GM12878 (cell line): Measurements from ENCODE around the gene DNAAF8. TPM values are rescaled to one million over a fixed set of nuclear protein-coding genes. Genes with fewer than 3 reads are reported as not detected.

Experiments
- ATAC-seq: fragments of 200-7000 bp; cut with Tn5 transposase; 3 replicates; pipeline ENCODE4 v1.9.1; 2020; ENCODE audit warnings: mild to moderate bottlenecking, moderate library complexity
- BruUV-seq: library from RNA; stranded (reverse); fragments of 400-500 nt; replicated peaks from 2 replicates; lab custom pipeline; 2021; lab: Mats Ljungman, UMichigan
- CTCF ChIA-PET: fragments of 300-600 bp; sonication (Branson Sonifier 250); formaldehyde crosslinking; extraction: SDS; loops from one replicate; lab custom pipeline; 2021; ENCODE audit warnings: inconsistent platforms; lab: Yijun Ruan, JAX
- POLR2A ChIA-PET: fragments of 350-600 bp; formaldehyde crosslinking; extraction: SDS; loops from one replicate; lab custom pipeline; 2021; ENCODE audit warnings: inconsistent platforms; lab: Charles Lee
- RAD21 ChIA-PET: fragments of 300-600 bp; sonication (Branson Sonifier 250); formaldehyde crosslinking; loops from one replicate; lab custom pipeline; 2023; ENCODE audit warnings: antibody characterized with exemption; ENCODE audit not compliant: unreplicated experiment; lab: Charles Lee
- SMC1A ChIA-PET: fragments of 300-600 bp; sonication (Branson Sonifier 250); formaldehyde crosslinking; loops from one replicate; lab custom pipeline; 2023; ENCODE audit not compliant: unreplicated experiment, uncharacterized antibody; lab: Charles Lee
- DNase-seq: peaks from one replicate; pipeline ENCODE4 v3.0.0-alpha.2; 2011; ENCODE audit warnings: low read depth, low spot score
- FAIRE-seq: peaks from 3 replicates; lab custom pipeline; 2011; peaks lifted over from hg19 to GRCh38; lab: Jason Lieb, UNC
- H2AFZ ChIP-seq: 2 replicates; pipeline ENCODE4 v1.6.0; 2011; ENCODE audit warnings: low read depth, low read length, control low read depth; ENCODE audit not compliant: control insufficient read depth
- H3K27ac ChIP-seq: 2 replicates; pipeline ENCODE4 v1.5.1; 2011; ENCODE audit warnings: control low read depth; ENCODE audit not compliant: control insufficient read depth, insufficient read depth
- H3K27me3 ChIP-seq, 2 experiments: replicated peaks in 1 of 2; 2 replicates each; pipeline versions ENCODE4 v1.6.0 to v1.6.1; 2011; ENCODE audit warnings: low read length in 1 of 2; ENCODE audit not compliant: control insufficient read depth in 2 of 2, insufficient read depth in 2 of 2
- H3K36me3 ChIP-seq, 2 experiments: 2 replicates each; pipeline ENCODE4 v1.5.1; 2011; ENCODE audit warnings: low read length in 1 of 2; ENCODE audit not compliant: control insufficient read depth in 2 of 2, insufficient read depth in 2 of 2
- H3K4me1 ChIP-seq: 2 replicates; pipeline ENCODE4 v1.6.1; 2011; ENCODE audit warnings: mild to moderate bottlenecking, low read length, moderate library complexity, mixed read lengths; ENCODE audit not compliant: control insufficient read depth, insufficient read depth
- H3K4me2 ChIP-seq: 2 replicates; pipeline ENCODE4 v1.6.0; 2011; ENCODE audit warnings: control low read depth; ENCODE audit not compliant: control insufficient read depth, insufficient read depth
- H3K4me3 ChIP-seq: fragments of 200-600 bp; sonication (generic); 2 replicates; pipeline ENCODE4 v1.5.1; 2016
- H3K79me2 ChIP-seq: 2 replicates; pipeline ENCODE4 v1.6.0; 2011; ENCODE audit warnings: low read length; ENCODE audit not compliant: control insufficient read depth, insufficient read depth
- H3K9ac ChIP-seq: 2 replicates; pipeline ENCODE4 v1.8.0; 2011; ENCODE audit warnings: low read length, control low read depth, mixed read lengths; ENCODE audit not compliant: control insufficient read depth, insufficient read depth
- H3K9me3 ChIP-seq: replicated peaks from 3 replicates; pipeline ENCODE4 v1.5.1; 2011; ENCODE audit warnings: mild to moderate bottlenecking, low read length; ENCODE audit not compliant: control insufficient read depth, insufficient read depth
- H4K20me1 ChIP-seq: 2 replicates; pipeline ENCODE4 v1.6.0; 2011; ENCODE audit not compliant: control insufficient read depth, insufficient read depth
- BHLHE40 ChIP-seq, 2 experiments: fragments of 450-650 bp in 1 of 2; IDR thresholded peaks; 2 replicates each; pipeline ENCODE4 v1.6.1; 2011 to 2017; ENCODE audit warnings: low read depth in 2 of 2, borderline replicate concordance in 1 of 2, improper control_type of control experiment in 1 of 2, low read length in 1 of 2, mild to moderate bottlenecking in 1 of 2
- CBX3 ChIP-seq: fragments of 200-600 bp; sonication (generic); IDR thresholded peaks from 2 replicates; pipeline ENCODE4 v1.6.1; 2016; ENCODE audit warnings: low read depth, borderline replicate concordance
- CHD1 ChIP-seq: IDR thresholded peaks from 2 replicates; pipeline ENCODE4 v1.6.1; 2012; ENCODE audit warnings: low read depth, low read length, improper control_type of control experiment
- SP1 ChIP-seq: IDR thresholded peaks from one replicate; pipeline ENCODE4 v1.6.1; 2011; ENCODE audit warnings: low read depth, low read length
- TCF7 ChIP-seq: IDR thresholded peaks from 2 replicates; pipeline ENCODE4 v1.6.1; 2014; ENCODE audit warnings: antibody characterized with exemption, borderline replicate concordance
- ZNF274 ChIP-seq: IDR thresholded peaks from one replicate; pipeline ENCODE4 v1.8.0; 2011; ENCODE audit not compliant: insufficient read length, insufficient read depth
- ZSCAN29 ChIP-seq: fragments of 450-650 bp; IDR thresholded peaks from 2 replicates; pipeline ENCODE4 v1.6.1; 2017; ENCODE audit warnings: mild to moderate bottlenecking, moderate library complexity
- WGBS: methylation state at CpG from one replicate; pipeline ENCODE4 v1.1.6; 2016; ENCODE audit warnings: low lambda C conversion rate; ENCODE audit not compliant: insufficient replicate concordance, insufficient coverage; ENCODE audit errors: missing lambda C conversion rate; 5-methylcytosine and 5-hydroxymethylcytosine counted together
- in situ Hi-C: fragments of 300-500 bp; cut with MboI; formaldehyde crosslinking; loops from 9 replicates; pipeline ENCODE4 v1.14.3; 2018; ENCODE audit warnings: mixed read lengths
- intact Hi-C: fragments of 100-400 bp; cut with micrococcal nuclease; formaldehyde crosslinking; loops from one replicate; pipeline ENCODE4 v1.14.2; 2022; ENCODE audit not compliant: unreplicated experiment
- polyA plus RNA-seq, 11 experiments: library from polyadenylated mRNA; depleted of rRNA in 4 of 11; unstranded in 6 of 11; stranded (reverse) in 5 of 11; fragments of >200 nt; fragmentation: Nextera tagmentation in 4 of 11; fragmentation: Illumina TruSeq in 1 of 11; extraction: Ambion mirVana in 4 of 11; extraction: Trizol in 1 of 11; gene quantifications; 1 replicate in 1 of 11; 2 replicates in 10 of 11; pipeline versions ENCODE4 v1.2.1 to v1.2.3, GENCODE V29; 2011 to 2016; ENCODE audit warnings: inconsistent platforms in 2 of 11, missing spikeins in 2 of 11, low read depth in 1 of 11
- total RNA-seq, 4 experiments: library from RNA; depleted of rRNA in 3 of 4; stranded (reverse); fragments of >200 nt in 3 of 4; fragmentation: Illumina TruSeq in 1 of 4; extraction: Trizol in 1 of 4; gene quantifications; 2 replicates each; pipeline versions ENCODE4 v1.2.1 to v1.2.3, GENCODE V29; 2013 to 2021
- TF ChIP-seq, protein P1 (sequence below): fragments of 150-350 bp; IDR thresholded peaks from 2 replicates; pipeline ENCODE4 v1.6.1; 2014; ENCODE audit warnings: mild to moderate bottlenecking, low read depth, low read length

The DNAAF8 gene
- total and polyA plus RNA-seq, 10 of the 15 experiments (the other 5 are each of a cell fraction or from before 2014, with no cell fraction given), result 0.01 to 0.78 (median 0.22) TPM; not detected in 2

DNA sequence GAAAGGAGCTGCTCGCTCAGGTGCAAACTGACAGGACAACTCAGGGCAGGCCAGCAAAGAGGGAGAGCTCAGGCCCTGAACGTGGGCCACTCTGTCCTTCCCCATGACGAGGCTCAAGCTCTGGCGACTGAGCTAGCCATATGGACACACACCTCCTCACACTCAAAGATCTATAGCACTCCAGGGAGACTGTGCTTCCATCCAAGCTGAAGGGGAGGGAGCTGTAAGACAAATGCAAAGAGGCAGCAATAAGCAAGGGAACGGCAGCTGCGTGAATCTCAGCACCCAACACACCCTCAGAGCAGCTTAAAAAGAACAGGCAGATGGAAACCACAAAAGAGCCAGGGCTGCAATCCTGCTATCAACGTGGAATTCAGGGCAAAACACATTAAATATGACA is 27.5 kb upstream of the DNAAF8 start:
- CTCF ChIA-PET, result no interaction called here
- no peak for ATAC-seq
- Histone ChIP-seq H3K4me2 (no peak overlapping the region), H3K79me2 (no peaks in the 10 kb centered on the region), H3K9ac (no peak overlapping the region), H4K20me1 (no peaks in the 10 kb centered on the region), H3K4me3 (no peak overlapping the region), H3K4me1 (no peaks in the 10 kb centered on the region), H3K9me3 (no peaks in the 10 kb centered on the region), H2AFZ (no peak overlapping the region), H3K36me3 (peaks cover 0 to 8% of the 10 kb centered on the region in 2 experiments; a peak in 3 of 4 replicates), H3K27ac (no peak overlapping the region), H3K27me3 (no peaks in the 10 kb centered on the region)
- no TSS peak for BruUV-seq
- SMC1A ChIA-PET, result interaction anchor here (0.7 kb wide), 1 partner anchor 270 kb away, joined by 3 read pairs; no protein-coding TSS in a partner anchor
- no peak for FAIRE-seq
- 82% methylated on average over 7 of the region's 7 CpGs for WGBS
- TF ChIP-seq CBX3, result no peak
- TF ChIP-seq, protein P1, sequence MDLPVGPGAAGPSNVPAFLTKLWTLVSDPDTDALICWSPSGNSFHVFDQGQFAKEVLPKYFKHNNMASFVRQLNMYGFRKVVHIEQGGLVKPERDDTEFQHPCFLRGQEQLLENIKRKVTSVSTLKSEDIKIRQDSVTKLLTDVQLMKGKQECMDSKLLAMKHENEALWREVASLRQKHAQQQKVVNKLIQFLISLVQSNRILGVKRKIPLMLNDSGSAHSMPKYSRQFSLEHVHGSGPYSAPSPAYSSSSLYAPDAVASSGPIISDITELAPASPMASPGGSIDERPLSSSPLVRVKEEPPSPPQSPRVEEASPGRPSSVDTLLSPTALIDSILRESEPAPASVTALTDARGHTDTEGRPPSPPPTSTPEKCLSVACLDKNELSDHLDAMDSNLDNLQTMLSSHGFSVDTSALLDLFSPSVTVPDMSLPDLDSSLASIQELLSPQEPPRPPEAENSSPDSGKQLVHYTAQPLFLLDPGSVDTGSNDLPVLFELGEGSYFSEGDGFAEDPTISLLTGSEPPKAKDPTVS, result no peak
- no peak for TF ChIP-seq CHD1
- TF ChIP-seq ZNF274, result no peak
- no peak for TF ChIP-seq BHLHE40 (IDR thresholded peaks at IDR 0.05; ENCODE audit: borderline replicate concordance in 1 of 2, low read depth in 2 of 2, low read length in 1 of 2)
- no peak for TF ChIP-seq ZSCAN29
- no peak for TF ChIP-seq SP1
- TF ChIP-seq TCF7, result no peak
- no peak for DNase-seq
- POLR2A ChIA-PET, result no interaction called here
- in situ Hi-C loops, result no loop called here
- intact Hi-C loops, result no loop called here
- RAD21 ChIA-PET, result no interaction called here
